ENCODE data around the gene SNAPC2.

DNA sequence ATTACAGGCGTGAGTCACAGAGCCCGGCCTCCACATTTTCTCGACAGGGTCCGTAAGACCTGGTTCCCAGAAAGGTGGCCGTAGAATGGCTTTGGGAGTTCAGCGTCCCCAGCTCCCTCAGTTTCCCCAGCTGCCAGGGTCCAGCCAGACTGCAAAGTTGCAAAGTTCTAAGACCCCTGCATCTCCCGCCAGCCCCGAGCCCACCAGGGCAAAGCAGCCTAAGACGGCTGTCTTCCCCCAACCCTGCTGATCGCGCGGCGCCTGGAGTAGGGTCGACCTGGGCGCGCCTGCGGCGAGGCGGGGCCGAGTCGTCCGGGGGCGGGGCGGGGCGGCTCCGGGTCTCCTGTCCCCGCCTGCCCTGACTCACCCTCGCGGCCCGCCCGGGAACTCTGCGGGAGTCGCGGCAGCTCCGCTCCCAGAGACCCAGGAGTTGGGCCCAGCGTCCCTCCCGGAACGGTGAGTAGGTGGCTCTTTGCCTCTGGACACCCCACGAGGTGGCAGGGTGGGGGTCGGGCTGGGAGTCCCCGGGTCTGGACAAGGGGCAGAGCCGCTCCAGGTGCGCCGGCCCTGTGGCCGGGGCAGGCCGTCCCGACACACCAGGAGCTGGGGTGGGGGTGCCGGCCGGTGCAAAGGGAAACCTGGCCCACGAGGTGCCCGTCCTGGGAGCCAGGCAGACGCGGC is 31.9 kb upstream of the SNAPC2 start, which contains the start of gene LRRC8E:
- TF ChIP-seq EZH2 (IDR thresholded peaks at IDR 0.05; ENCODE audit: insufficient read depth, poor library complexity, severe bottlenecking) (no peak), EZH2phosphoT487 (IDR thresholded peaks at IDR 0.05; ENCODE audit: insufficient read depth, low read depth) (no peak)
